Adrenal gland (tissue), 5 donors: Measurements from ENCODE around the gene ASB13.
"Not testable (repeated sequence)": the region's sequence is repeated elsewhere in the genome, so short reads cannot be mapped to it uniquely, and the experiment has no call there.

ENCODE experiments used
- CTCF ChIP-seq, 6 experiments: fragments of 450-650 bp in 4 of 6; fragments of 200-600 bp in 2 of 6; sonication (generic) in 1 of 6; IDR thresholded peaks; 1 replicate in 5 of 6; 2 replicates in 1 of 6; pipeline versions ENCODE4 v1.5.1 to v1.8.0; 2016 to 2021; ENCODE audit warnings: antibody characterized with exemption in 6 of 6, mild to moderate bottlenecking in 2 of 6, moderate library complexity in 1 of 6
- POLR2A ChIP-seq, 2 donors: fragments of 450-650 bp; IDR thresholded peaks; one replicate each; pipeline ENCODE4 v1.6.1; 2017; ENCODE audit warnings: antibody characterized with exemption in 2 of 2, mild to moderate bottlenecking in 2 of 2, moderate library complexity in 1 of 2
- donor health status: DM: no; HTN: no; CAD: no.

GRCh38 chr10:5593347-5593746 is 73.0 kb downstream of the ASB13 start:
- not testable (repeated sequence) for TF ChIP-seq CTCF, POLR2A (IDR thresholded peaks at IDR 0.05)
